ENCODE data around the gene PRAMEF26.
"Not testable (repeated sequence)": the region's sequence is repeated elsewhere in the genome, so short reads cannot be mapped to it uniquely, and the experiment has no call there.

GRCh38 chr1:13201309-13201708 is 45.5 kb upstream of the PRAMEF26 start, which contains the start of gene PRAMEF13:
- TF ChIP-seq, protein P1, sequence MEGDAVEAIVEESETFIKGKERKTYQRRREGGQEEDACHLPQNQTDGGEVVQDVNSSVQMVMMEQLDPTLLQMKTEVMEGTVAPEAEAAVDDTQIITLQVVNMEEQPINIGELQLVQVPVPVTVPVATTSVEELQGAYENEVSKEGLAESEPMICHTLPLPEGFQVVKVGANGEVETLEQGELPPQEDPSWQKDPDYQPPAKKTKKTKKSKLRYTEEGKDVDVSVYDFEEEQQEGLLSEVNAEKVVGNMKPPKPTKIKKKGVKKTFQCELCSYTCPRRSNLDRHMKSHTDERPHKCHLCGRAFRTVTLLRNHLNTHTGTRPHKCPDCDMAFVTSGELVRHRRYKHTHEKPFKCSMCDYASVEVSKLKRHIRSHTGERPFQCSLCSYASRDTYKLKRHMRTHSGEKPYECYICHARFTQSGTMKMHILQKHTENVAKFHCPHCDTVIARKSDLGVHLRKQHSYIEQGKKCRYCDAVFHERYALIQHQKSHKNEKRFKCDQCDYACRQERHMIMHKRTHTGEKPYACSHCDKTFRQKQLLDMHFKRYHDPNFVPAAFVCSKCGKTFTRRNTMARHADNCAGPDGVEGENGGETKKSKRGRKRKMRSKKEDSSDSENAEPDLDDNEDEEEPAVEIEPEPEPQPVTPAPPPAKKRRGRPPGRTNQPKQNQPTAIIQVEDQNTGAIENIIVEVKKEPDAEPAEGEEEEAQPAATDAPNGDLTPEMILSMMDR (IDR thresholded peaks at IDR 0.05; ENCODE audit: low read length) = not testable (repeated sequence)
- not testable (repeated sequence) for TF ChIP-seq EZH2 (IDR thresholded peaks at IDR 0.05; ENCODE audit: borderline replicate concordance, low read length)

Measured in OCI-LY1 (cell line).